ENCODE measurements around the gene COL15A1.

COL15A1 gene

GRCh38 chr9:99044827-99045226 lies 101.1 kb downstream of the COL15A1 start:
- H3K9me3 ChIP-seq (ENCODE audit: control insufficient read depth in 5 of 5, low read length in 5 of 5) = peaks cover 0 to 9% (median 4%) of the 10 kb centered on the region in 5 donors
- H3K4me1 ChIP-seq (ENCODE audit: control insufficient read depth in 5 of 5, insufficient read depth in 5 of 5, low read length in 5 of 5) = peaks cover 0 to 24% (median 3%) of the 10 kb centered on the region in 5 donors
- no peaks in the 10 kb centered on the region for H3K27me3 ChIP-seq (ENCODE audit: control insufficient read depth in 5 of 5, insufficient read depth in 4 of 5, low read length in 5 of 5)
- H3K27ac ChIP-seq (ENCODE audit: low read depth, low read length) = no peak overlapping the region
- H3K4me3 ChIP-seq (ENCODE audit: low read depth in 1 of 5, low read length in 5 of 5) = no peak overlapping the region
- H3K36me3 ChIP-seq (ENCODE audit: control insufficient read depth in 5 of 5, insufficient read depth in 5 of 5, low read length in 5 of 5) = peaks cover 16 to 94% (median 83%) of the 10 kb centered on the region in 5 donors
- H3K9ac ChIP-seq (ENCODE audit: low read length in 5 of 5) = no peak overlapping the region

- no peaks in the 10 kb centered on the region for H3K27me3 ChIP-seq (ENCODE audit: control insufficient read depth in 5 of 5, insufficient read depth in 4 of 5, low read length in 5 of 5)
Observed at GRCh38 chr9:99046068-99046467, 102.4 kb downstream of the COL15A1 start.

GRCh38 chr9:99046542-99047071 lies 102.9 kb downstream of the COL15A1 start:
- peaks cover 23 to 96% (median 87%) of the 10 kb centered on the region in 5 donors for H3K36me3 ChIP-seq (ENCODE audit: control insufficient read depth in 5 of 5, insufficient read depth in 5 of 5, low read length in 5 of 5)
- H3K9me3 ChIP-seq (ENCODE audit: control insufficient read depth in 5 of 5, low read length in 5 of 5) = peaks cover 0 to 9% (median 4%) of the 10 kb centered on the region in 5 donors
- peaks cover 0 to 15% (median 2%) of the 10 kb centered on the region in 5 donors for H3K4me1 ChIP-seq (ENCODE audit: control insufficient read depth in 5 of 5, insufficient read depth in 5 of 5, low read length in 5 of 5)
- no peaks in the 10 kb centered on the region for H3K27me3 ChIP-seq (ENCODE audit: control insufficient read depth in 5 of 5, insufficient read depth in 4 of 5, low read length in 5 of 5)
- no peak overlapping the region for H3K4me3 ChIP-seq (ENCODE audit: low read depth in 1 of 5, low read length in 5 of 5)
- H3K9ac ChIP-seq (ENCODE audit: low read length in 5 of 5) = no peak overlapping the region
- H3K27ac ChIP-seq (ENCODE audit: low read depth, low read length) = peak overlapping the region; percentile 41

More at GRCh38 chr9:99046068-99046467, 102.4 kb downstream of the COL15A1 start:
- peaks cover 0 to 9% (median 4%) of the 10 kb centered on the region in 5 donors for H3K9me3 ChIP-seq (ENCODE audit: control insufficient read depth in 5 of 5, low read length in 5 of 5)
- H3K4me1 ChIP-seq (ENCODE audit: control insufficient read depth in 5 of 5, insufficient read depth in 5 of 5, low read length in 5 of 5) = peaks cover 0 to 19% (median 2%) of the 10 kb centered on the region in 5 donors
- no peak overlapping the region for H3K4me3 ChIP-seq (ENCODE audit: low read depth in 1 of 5, low read length in 5 of 5)
- peaks cover 18 to 94% (median 84%) of the 10 kb centered on the region in 5 donors for H3K36me3 ChIP-seq (ENCODE audit: control insufficient read depth in 5 of 5, insufficient read depth in 5 of 5, low read length in 5 of 5)
- H3K27ac ChIP-seq (ENCODE audit: low read depth, low read length) = peak overlapping the region; percentile 2
- H3K9ac ChIP-seq (ENCODE audit: low read length in 5 of 5) = no peak overlapping the region

GRCh38 chr9:99049228-99049627 lies 105.5 kb downstream of the COL15A1 start:
- Histone ChIP-seq H3K9me3 (ENCODE audit: control insufficient read depth in 5 of 5, low read length in 5 of 5) (peaks cover 0 to 6% (median 4%) of the 10 kb centered on the region in 5 donors), H3K27ac (ENCODE audit: low read depth, low read length) (no peak overlapping the region), H3K36me3 (ENCODE audit: control insufficient read depth in 5 of 5, insufficient read depth in 5 of 5, low read length in 5 of 5) (peaks cover 19 to 99% (median 97%) of the 10 kb centered on the region in 5 donors), H3K9ac (ENCODE audit: low read length in 5 of 5) (no peak overlapping the region), H3K27me3 (ENCODE audit: control insufficient read depth in 5 of 5, insufficient read depth in 4 of 5, low read length in 5 of 5) (no peaks in the 10 kb centered on the region), H3K4me1 (ENCODE audit: control insufficient read depth in 5 of 5, insufficient read depth in 5 of 5, low read length in 5 of 5) (peaks cover 0 to 2% (median 0%) of the 10 kb centered on the region in 5 donors), H3K4me3 (ENCODE audit: low read depth in 1 of 5, low read length in 5 of 5) (no peak overlapping the region)

GRCh38 chr9:99049641-99050040 lies 105.9 kb downstream of the COL15A1 start:
- Histone ChIP-seq H3K4me1 (ENCODE audit: control insufficient read depth in 5 of 5, insufficient read depth in 5 of 5, low read length in 5 of 5) (peaks cover 0 to 2% (median 0%) of the 10 kb centered on the region in 5 donors), H3K4me3 (ENCODE audit: low read depth in 1 of 5, low read length in 5 of 5) (no peak overlapping the region), H3K27me3 (ENCODE audit: control insufficient read depth in 5 of 5, insufficient read depth in 4 of 5, low read length in 5 of 5) (no peaks in the 10 kb centered on the region), H3K9me3 (ENCODE audit: control insufficient read depth in 5 of 5, low read length in 5 of 5) (peaks cover 0 to 4% (median 1%) of the 10 kb centered on the region in 5 donors), H3K36me3 (ENCODE audit: control insufficient read depth in 5 of 5, insufficient read depth in 5 of 5, low read length in 5 of 5) (peaks cover 18 to 99% (median 97%) of the 10 kb centered on the region in 5 donors), H3K27ac (ENCODE audit: low read depth, low read length) (no peak overlapping the region), H3K9ac (ENCODE audit: low read length in 5 of 5) (no peak overlapping the region)

- Histone ChIP-seq H3K4me3 (ENCODE audit: low read depth in 1 of 5, low read length in 5 of 5) (no peak overlapping the region), H3K27ac (ENCODE audit: low read depth, low read length) (peak overlapping the region; percentile 23), H3K4me1 (ENCODE audit: control insufficient read depth in 5 of 5, insufficient read depth in 5 of 5, low read length in 5 of 5) (peaks cover 0 to 2% (median 0%) of the 10 kb centered on the region in 5 donors), H3K36me3 (ENCODE audit: control insufficient read depth in 5 of 5, insufficient read depth in 5 of 5, low read length in 5 of 5) (peaks cover 13 to 99% (median 97%) of the 10 kb centered on the region in 5 donors), H3K9me3 (ENCODE audit: control insufficient read depth in 5 of 5, low read length in 5 of 5) (no peaks in the 10 kb centered on the region), H3K9ac (ENCODE audit: low read length in 5 of 5) (no peak overlapping the region), H3K27me3 (ENCODE audit: control insufficient read depth in 5 of 5, insufficient read depth in 4 of 5, low read length in 5 of 5) (no peaks in the 10 kb centered on the region)
Observed at GRCh38 chr9:99050292-99050911, 106.7 kb downstream of the COL15A1 start.

- no peaks in the 10 kb centered on the region for H3K9me3 ChIP-seq (ENCODE audit: control insufficient read depth in 5 of 5, low read length in 5 of 5)
- peaks cover 0 to 3% (median 0%) of the 10 kb centered on the region in 5 donors for H3K4me1 ChIP-seq (ENCODE audit: control insufficient read depth in 5 of 5, insufficient read depth in 5 of 5, low read length in 5 of 5)
- H3K4me3 ChIP-seq (ENCODE audit: low read depth in 1 of 5, low read length in 5 of 5) = no peak overlapping the region
- H3K27me3 ChIP-seq (ENCODE audit: control insufficient read depth in 5 of 5, insufficient read depth in 4 of 5, low read length in 5 of 5) = no peaks in the 10 kb centered on the region
- H3K9ac ChIP-seq (ENCODE audit: low read length in 5 of 5) = no peak overlapping the region
- H3K36me3 ChIP-seq (ENCODE audit: control insufficient read depth in 5 of 5, insufficient read depth in 5 of 5, low read length in 5 of 5) = peaks cover 18 to 99% (median 97%) of the 10 kb centered on the region in 5 donors
- peak overlapping the region; percentile 23 for H3K27ac ChIP-seq (ENCODE audit: low read depth, low read length)
Observed at GRCh38 chr9:99050924-99051323, 107.2 kb downstream of the COL15A1 start.

- H3K9ac ChIP-seq (ENCODE audit: low read length in 5 of 5) = no peak overlapping the region
- no peak overlapping the region for H3K4me3 ChIP-seq (ENCODE audit: low read depth in 1 of 5, low read length in 5 of 5)
- peaks cover 0 to 8% (median 3%) of the 10 kb centered on the region in 5 donors for H3K4me1 ChIP-seq (ENCODE audit: control insufficient read depth in 5 of 5, insufficient read depth in 5 of 5, low read length in 5 of 5)
- no peak overlapping the region for H3K27ac ChIP-seq (ENCODE audit: low read depth, low read length)
- no peaks in the 10 kb centered on the region for H3K27me3 ChIP-seq (ENCODE audit: control insufficient read depth in 5 of 5, insufficient read depth in 4 of 5, low read length in 5 of 5)
- H3K9me3 ChIP-seq (ENCODE audit: control insufficient read depth in 5 of 5, low read length in 5 of 5) = no peaks in the 10 kb centered on the region
- peaks cover 17 to 99% (median 97%) of the 10 kb centered on the region in 5 donors for H3K36me3 ChIP-seq (ENCODE audit: control insufficient read depth in 5 of 5, insufficient read depth in 5 of 5, low read length in 5 of 5)
Observed at GRCh38 chr9:99051406-99051805, 107.7 kb downstream of the COL15A1 start.

GRCh38 chr9:99051851-99052250 lies 108.1 kb downstream of the COL15A1 start:
- Histone ChIP-seq H3K9me3 (ENCODE audit: control insufficient read depth in 5 of 5, low read length in 5 of 5) (no peaks in the 10 kb centered on the region), H3K36me3 (ENCODE audit: control insufficient read depth in 5 of 5, insufficient read depth in 5 of 5, low read length in 5 of 5) (peaks cover 22 to 99% (median 97%) of the 10 kb centered on the region in 5 donors), H3K4me1 (ENCODE audit: control insufficient read depth in 5 of 5, insufficient read depth in 5 of 5, low read length in 5 of 5) (peaks cover 0 to 11% (median 3%) of the 10 kb centered on the region in 5 donors), H3K4me3 (ENCODE audit: low read depth in 1 of 5, low read length in 5 of 5) (no peak overlapping the region), H3K27ac (ENCODE audit: low read depth, low read length) (no peak overlapping the region), H3K27me3 (ENCODE audit: control insufficient read depth in 5 of 5, insufficient read depth in 4 of 5, low read length in 5 of 5) (no peaks in the 10 kb centered on the region), H3K9ac (ENCODE audit: low read length in 5 of 5) (no peak overlapping the region)
